HG03159 (cell line): ENCODE data around the gene KHSRP.
"Not testable (repeated sequence)": the region's sequence is repeated elsewhere in the genome, so short reads cannot be mapped to it uniquely, and the experiment has no call there.

ENCODE experiments used
- ATAC-seq: cut with Tn5 transposase; IDR thresholded peaks from one replicate; pipeline ENCODE4 v1.9.1; 2021; ENCODE audit warnings: mild to moderate bottlenecking, moderate library complexity; ENCODE audit not compliant: unreplicated experiment

The KHSRP gene

GRCh38 chr19:6421075-6422014 lies 3.3 kb downstream of the KHSRP start:
- no peak for ATAC-seq

GRCh38 chr19:6418562-6418932 lies 6.1 kb downstream of the KHSRP start:
- no peak for ATAC-seq

- ATAC-seq, result no peak
Observed at GRCh38 chr19:6417713-6418561, 6.7 kb downstream of the KHSRP start.

GRCh38 chr19:6416658-6417405 lies 7.8 kb downstream of the KHSRP start:
- no peak for ATAC-seq

GRCh38 chr19:6415591-6416190 lies 8.9 kb downstream of the KHSRP start:
- no peak for ATAC-seq

- no peak for ATAC-seq
Observed at GRCh38 chr19:6414793-6415590, 9.6 kb downstream of the KHSRP start.

- no peak for ATAC-seq
Observed at GRCh38 chr19:6413721-6414643, 10.6 kb downstream of the KHSRP start.

GRCh38 chr19:6413291-6413690 lies 11.3 kb downstream of the KHSRP start:
- ATAC-seq, result no peak

GRCh38 chr19:6412447-6413091 lies 12.0 kb downstream of the KHSRP start:
- ATAC-seq, result no peak

GRCh38 chr19:6412061-6412446 lies 12.6 kb downstream of the KHSRP start:
- no peak for ATAC-seq

GRCh38 chr19:6409346-6409745 lies 15.3 kb downstream of the KHSRP start:
- no peak for ATAC-seq

- no peak for ATAC-seq
Observed at GRCh38 chr19:6406401-6406800, 18.2 kb downstream of the KHSRP start.

GRCh38 chr19:6402837-6403608 lies 21.6 kb downstream of the KHSRP start:
- ATAC-seq, result no peak

- ATAC-seq, result no peak
Observed at GRCh38 chr19:6402058-6402457, 22.6 kb downstream of the KHSRP start.

GRCh38 chr19:6400062-6400944 lies 24.3 kb downstream of the KHSRP start:
- ATAC-seq, result not testable (repeated sequence)

GRCh38 chr19:6396305-6396704 lies 28.3 kb downstream of the KHSRP start:
- ATAC-seq, result no peak

GRCh38 chr19:6394831-6395230 lies 29.8 kb downstream of the KHSRP start:
- ATAC-seq, result no peak
